Left forelimb (tissue), 1 donor: Measurements from ENCODE around the gene HEATR3.
"Not testable (repeated sequence)": the region's sequence is repeated elsewhere in the genome, so short reads cannot be mapped to it uniquely, and the experiment has no call there.

Source experiments
- DNase-seq: peaks from one replicate; pipeline ENCODE4 v3.0.0-alpha.2; 2018; ENCODE audit warnings: low spot score

Gene HEATR3

DNA sequence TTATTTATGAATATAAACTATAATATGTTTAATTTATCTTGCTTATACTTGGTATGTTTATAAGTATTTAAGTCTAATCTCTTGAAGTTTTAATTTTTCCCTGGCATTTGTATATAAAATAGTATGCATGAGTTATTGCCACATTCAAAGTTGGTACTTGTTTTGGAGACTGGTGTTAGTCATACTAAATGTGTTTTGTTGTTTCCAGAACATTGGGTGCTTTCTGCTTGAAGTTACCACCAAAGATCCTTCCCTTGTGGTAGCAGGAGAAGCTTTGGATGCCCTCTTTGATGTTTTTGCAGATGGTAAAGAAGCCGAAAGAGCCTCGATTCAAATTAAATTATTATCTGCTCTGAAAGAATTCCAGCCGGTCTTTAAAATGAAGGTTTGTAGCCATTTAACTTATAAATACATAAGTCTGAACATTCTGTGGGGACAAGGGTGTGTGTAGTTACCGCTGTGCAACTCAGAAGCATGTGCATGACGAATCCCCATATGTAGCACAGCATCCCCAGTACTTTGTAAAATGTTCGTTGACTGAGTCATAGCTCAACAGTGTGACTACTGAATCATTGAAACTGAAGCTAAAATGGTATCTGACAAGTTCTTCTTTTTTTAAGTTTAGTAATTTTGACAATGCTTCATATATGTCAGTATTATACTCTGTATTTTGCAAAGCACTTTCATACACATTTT, 36.4 kb downstream of the HEATR3 start:
- DNase-seq: no peak

- no peak for DNase-seq
Measured at GRCh38 chr16:50103764-50104163, 38.0 kb downstream of the HEATR3 start.

- DNase-seq: no peak
Measured at GRCh38 chr16:50114357-50115129, 48.8 kb downstream of the HEATR3 start.

DNA sequence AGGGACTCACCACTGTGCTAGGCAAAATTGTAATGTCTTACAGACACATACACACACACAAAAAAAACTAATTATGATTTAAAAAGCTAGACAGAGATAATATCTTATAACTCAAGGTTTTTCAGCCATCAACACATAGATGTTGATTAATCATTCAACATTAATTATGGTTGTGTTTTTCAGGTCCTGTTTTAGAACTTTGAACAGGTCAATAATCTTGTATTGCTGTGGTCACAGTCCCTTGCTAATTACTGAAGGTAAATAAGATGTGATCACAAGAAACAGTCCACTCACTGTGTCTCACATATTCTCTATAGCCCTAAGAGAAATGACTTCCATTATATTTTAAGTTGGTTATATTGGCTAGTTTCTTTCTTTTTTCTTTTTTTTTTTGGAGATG, 54.9 kb downstream of the HEATR3 start:
- DNase-seq: no peak

GRCh38 chr16:50121278-50121677, 55.5 kb downstream of the HEATR3 start:
- no peak for DNase-seq

DNA sequence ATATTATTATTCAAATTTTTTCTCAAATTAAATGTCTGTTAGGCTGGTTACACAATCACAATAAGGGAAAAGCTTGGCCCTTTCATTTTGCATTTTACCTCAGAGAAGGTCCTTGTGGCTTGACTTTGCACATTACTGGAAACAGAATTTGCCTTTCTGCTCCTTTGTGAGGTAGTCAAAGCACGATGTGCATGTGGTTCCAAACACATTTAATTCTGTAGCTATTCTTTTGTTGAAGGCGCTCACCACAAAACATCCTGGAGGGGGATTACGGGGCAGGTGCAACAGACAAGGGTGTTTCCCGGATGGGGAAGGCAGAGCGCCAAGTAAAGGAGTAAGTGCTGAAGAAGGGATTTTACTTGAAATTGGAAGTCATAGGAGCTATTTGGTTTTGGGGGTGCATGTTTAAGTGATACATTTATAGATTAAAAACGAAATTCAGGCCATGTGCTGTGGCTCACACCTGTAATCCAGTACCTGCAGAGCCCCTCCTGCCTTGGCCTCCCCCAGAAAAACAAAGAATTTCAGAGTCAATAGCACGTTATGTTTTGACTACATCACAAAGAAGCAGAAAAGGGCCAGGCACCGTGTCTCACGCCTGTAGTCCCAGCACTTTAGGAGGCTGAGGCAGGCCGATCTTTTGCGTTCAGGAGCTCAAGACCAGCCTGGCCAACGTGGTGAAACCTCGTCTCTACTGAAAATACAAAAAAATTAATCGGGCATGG, 56.1 kb downstream of the HEATR3 start:
- DNase-seq: no peak

DNA sequence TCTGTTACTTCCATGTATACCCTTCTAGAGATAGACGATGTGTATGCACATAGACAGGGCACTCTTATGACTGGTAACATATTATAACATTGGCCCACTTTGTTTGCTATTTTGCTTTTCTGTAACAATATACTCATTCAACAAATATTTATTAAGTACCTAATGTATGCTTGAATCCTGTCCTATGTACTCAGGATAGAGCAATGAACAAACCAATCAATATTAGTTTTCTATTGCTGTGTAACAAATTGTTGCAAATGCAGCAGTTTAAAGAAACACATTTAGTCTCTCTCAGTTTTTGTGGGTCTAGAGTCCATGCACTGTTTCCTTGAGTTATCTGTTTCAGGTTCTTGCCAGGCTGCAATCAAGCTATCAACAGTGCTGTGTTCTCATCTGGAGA, 57.6 kb downstream of the HEATR3 start:
- no peak for DNase-seq

GRCh38 chr16:50124769-50125168, 59.0 kb downstream of the HEATR3 start:
- no peak for DNase-seq

DNA sequence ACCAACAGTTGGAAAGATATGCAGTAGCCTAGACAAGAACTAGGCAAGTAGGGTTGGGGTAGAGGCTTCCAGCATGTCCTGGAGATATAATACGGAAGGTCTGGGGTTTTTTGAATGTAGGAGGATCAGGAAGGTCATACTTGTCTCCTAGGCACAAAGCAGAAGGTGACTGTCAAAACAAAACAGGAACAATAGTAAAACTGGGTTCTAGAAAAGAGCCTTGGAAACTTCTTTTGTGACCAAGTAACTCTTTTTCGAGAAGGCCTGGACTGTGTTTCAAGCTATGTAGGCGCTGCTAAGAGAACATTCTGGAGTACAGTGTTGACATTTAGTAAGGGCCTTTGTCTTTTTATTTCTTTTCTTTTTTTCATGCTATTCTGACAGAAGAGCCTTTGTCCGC, 60.4 kb downstream of the HEATR3 start:
- no peak for DNase-seq

DNA sequence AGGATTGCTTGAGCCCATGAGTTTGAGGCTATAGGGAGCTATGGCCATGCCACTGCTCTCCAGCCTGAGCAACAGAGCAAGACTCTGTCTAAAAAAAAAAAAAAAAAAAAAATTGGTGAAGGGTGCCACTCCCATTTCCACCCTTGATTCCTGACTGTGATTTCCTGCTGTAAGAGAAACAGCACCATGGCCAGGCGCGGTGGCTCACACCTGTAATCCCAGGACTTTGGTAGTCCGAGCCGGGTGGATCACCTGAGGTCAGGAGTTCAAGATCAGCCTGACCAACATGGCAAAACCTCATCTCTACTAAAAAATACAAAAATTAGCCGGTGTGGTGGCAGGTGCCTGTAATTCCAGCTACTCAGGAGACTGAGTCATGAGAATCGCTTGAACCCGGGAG, 66.8 kb downstream of the HEATR3 start:
- DNase-seq: not testable (repeated sequence)

GRCh38 chr16:50133214-50133613, 67.4 kb downstream of the HEATR3 start:
- no peak for DNase-seq

- no peak for DNase-seq
Measured at GRCh38 chr16:50136399-50136798, 70.6 kb downstream of the HEATR3 start.

DNA sequence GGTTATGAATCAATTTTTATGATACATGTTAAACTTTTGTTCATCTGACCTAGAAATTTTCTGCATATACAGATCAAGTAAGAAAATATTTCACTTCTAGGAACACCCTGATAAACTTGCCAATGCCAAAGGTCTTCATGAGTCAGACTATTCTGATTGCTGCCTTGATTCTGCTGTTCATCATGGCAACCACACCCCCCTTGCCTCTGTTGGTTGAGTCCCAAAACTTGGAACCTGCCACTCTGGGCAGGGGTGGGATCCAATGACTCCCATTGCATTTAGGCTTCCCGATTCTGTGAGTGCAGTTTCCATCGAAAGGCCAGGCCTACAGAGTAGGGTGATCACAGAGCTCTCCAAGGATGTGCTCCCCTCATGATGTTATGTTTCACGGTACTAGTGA, 71.5 kb downstream of the HEATR3 start:
- no peak for DNase-seq

DNA sequence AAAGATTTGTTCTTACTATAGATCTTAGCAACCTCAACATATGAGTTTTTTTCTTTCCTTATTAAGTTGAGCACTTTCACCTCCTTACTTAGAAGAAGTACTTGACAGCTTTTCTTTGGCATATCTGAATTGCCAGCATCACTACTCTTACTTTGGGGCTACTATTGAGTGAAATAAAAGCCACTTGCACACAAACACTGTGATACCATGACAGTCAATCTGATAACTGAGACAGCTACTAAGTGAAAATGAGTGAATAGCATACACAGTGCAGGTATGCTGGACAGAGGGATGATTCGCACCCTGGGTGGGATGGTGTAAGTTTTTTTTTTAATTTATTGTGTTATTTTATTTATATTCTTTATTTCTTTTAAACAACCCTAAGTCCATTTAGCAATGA, 73.8 kb downstream of the HEATR3 start:
- DNase-seq: no peak

DNA sequence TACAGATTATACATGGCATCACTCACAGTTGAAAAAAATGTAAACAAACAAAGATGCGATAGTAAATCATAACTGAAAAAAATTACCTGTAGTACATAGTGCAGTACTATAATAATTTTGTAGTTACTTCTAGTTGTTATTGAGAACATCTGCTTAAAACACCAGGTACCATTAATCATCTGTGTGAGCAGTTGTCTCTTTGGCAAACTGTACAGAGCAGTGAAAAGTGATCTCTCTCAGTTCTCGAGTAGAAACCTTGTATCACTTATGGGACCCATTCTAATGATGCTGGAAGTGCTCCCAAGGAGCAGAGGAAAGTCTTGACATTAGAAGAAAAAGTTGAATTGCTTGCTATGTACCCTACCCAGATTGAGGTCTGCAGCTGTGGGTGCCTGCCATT, 78.4 kb downstream of the HEATR3 start:
- no peak for DNase-seq

DNA sequence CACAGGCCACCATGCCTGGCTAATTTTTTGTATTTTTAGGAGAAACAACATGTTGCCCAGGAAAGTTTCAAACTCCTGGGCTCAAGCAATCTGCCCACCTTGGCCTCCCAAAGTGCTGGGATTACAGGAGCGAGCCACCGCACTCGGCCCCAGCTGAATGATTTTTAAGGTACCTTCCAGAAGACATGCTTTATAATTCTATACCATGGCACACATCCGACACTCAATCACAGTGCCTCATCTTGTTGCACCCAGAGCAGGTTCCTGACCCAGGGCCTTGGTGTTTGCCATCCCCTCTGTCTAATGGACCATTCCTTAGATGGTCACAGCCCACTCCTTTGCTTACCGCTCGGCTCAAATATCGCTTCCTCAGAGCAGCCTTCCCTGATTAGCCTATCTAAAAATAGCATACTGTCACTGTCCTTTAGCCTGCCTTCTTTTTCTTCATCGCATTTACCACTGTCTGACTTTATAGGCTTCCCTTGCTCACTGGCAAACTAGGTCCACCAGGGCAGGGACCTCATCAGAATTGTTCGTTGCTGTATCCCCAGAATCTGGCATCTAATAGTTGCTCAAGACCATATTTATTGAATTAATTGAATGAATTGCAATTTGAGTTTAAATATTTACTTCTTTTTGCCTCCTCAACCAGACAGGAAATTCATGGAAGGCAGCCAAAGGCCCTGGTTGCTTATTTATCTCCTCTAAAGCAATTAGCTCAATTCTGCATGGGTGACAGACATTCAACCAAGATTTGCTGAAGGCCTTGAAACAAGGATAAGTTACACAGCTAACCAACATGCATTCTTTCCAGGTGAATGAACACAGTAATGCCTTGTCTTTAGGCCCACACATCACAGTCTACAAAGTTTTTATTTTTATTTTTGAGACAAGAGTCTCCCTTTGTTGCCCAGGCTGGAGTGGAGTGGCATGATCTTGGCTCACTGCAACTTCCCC, 81.0 kb downstream of the HEATR3 start:
- no peak for DNase-seq

GRCh38 chr16:50151322-50151721, 85.6 kb downstream of the HEATR3 start:
- no peak for DNase-seq

DNA sequence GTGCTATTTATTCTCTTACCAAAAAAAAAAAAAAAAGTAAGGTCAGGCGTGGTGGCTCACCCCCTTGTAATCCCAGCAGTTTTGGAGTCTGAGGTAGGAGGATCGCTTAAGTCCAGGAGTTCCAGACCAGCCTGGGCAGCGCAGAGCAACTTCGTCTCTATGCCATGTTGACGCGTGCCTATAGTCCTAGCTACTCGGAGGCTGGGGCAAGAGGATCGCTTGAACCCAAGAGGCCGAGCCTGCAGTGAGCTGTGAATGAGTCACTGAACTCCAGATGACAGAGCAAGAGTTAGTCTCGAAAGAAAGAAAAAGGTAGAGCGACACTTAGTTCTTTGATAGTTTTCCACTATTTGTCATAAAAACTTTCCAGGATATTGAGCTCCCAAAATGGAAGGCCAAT, 86.0 kb downstream of the HEATR3 start:
- DNase-seq: no peak

DNA sequence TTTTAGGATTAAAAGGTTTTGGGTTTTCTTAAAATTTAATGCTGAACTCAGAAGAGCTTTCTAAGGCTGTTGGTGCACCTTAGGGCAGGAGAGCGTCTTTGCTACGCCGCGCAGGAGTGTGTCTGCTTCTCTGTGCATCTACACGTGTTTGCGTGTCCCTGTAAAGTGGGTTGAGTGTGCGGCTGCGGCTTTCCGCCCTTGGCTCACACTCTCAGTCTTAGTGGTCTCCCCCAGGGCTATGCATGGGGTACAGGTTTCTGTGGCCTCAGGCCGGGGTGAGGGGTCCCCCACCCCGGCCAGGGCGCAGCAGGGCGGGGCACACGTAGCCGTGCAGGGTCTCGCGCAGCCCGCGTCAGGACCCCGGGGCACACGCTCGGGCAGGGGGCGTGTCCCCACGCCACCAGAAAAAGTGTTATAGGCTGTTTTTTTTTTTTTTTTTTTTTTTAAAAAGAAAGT, 86.6 kb downstream of the HEATR3 start:
- DNase-seq: no peak

DNA sequence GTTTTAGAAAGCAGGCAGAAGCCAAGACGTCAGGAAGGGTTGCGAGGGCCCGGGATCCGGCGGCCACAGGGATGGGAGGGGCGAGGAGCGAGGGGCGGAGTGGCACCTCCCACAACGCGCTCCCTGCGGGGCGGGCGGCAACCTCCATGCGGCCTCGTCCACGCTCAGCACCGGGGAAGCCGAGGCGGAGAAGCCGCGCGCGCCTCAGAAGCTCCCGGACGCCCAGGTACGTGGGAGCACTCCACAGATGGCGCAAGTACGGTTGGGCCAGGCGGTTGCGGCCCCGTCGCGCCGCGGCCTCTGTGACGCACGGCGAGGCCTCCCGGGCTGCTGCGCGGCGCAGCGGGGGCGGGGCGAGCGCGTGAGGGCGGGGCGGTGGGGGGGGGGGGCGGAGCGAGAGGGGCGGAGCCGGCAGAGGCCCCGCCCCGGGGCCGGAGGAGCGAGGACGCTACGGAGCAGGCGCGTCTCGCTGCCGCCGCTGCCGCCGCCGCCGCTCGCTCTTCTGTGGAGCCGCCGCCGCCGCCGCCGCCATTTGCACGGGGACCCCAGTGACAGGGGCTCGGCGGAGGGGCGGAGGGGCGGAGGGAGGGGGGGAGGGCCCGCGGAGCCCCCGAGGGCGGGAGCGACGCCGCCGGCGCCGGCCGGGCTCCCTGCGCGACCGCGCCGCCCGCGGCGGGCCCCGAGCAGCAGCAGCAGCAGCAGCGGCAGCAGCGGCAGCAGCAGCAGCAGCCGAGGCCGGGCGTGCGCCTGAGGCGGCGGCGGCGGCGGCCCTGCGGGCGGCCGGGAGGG, 87.2 kb downstream of the HEATR3 start, which contains the start of gene TENT4B:
Gene TENT4B, plus strand, starts transcription at position 500 of the 789 bp plus-strand sequence. CDS start 316 bp downstream, outside the sequence.
- DNase-seq: peak; percentile 92
